CD4-positive, alpha-beta memory T cell (primary cell): ENCODE measurements around the gene SUPT5H. TPM values are rescaled to one million over a fixed set of nuclear protein-coding genes. Genes with fewer than 3 reads are reported as not detected.
A peak's percentile ranks its signal among the peaks of the same experiment; 100 is the strongest.
"Not testable (repeated sequence)": the region's sequence is repeated elsewhere in the genome, so short reads cannot be mapped to it uniquely, and the experiment has no call there.

Experiments used
- CTCF ChIA-PET: fragments of 350-600 bp; sonication (Branson Sonifier 250); formaldehyde crosslinking; loops from one replicate; lab custom pipeline; 2021; ENCODE audit warnings: inconsistent platforms; ENCODE audit not compliant: partially characterized antibody; lab: Charles Lee
- POLR2A ChIA-PET: fragments of 350-600 bp; sonication (Branson Sonifier 250); formaldehyde crosslinking; loops from one replicate; lab custom pipeline; 2021; ENCODE audit not compliant: partially characterized antibody; lab: Charles Lee
- DNase-seq, 5 donors: peaks; one replicate each; pipeline versions ENCODE4 v3.0.0 to v3.0.0-alpha.2; 2020 to 2022; ENCODE audit warnings: mixed read lengths in 1 of 5
- H3K27ac ChIP-seq: one replicate; pipeline ENCODE4 v1.7.0; 2013; ENCODE audit warnings: low read depth, low read length
- H3K27me3 ChIP-seq: 2 replicates; pipeline ENCODE4 v1.7.0; 2013; ENCODE audit warnings: mild to moderate bottlenecking, low read length, moderate library complexity; ENCODE audit not compliant: insufficient read depth
- H3K36me3 ChIP-seq: 2 replicates; pipeline ENCODE4 v1.7.0; 2013; ENCODE audit warnings: mild to moderate bottlenecking, low read length, moderate library complexity; ENCODE audit not compliant: insufficient read depth
- H3K4me1 ChIP-seq: 2 replicates; pipeline ENCODE4 v1.7.0; 2013; ENCODE audit warnings: mild to moderate bottlenecking, low read length, moderate library complexity; ENCODE audit not compliant: insufficient read depth
- H3K4me3 ChIP-seq, 2 donors: one replicate each; pipeline ENCODE4 v1.7.0; 2013; ENCODE audit warnings: low read length in 2 of 2, mild to moderate bottlenecking in 1 of 2
- H3K9me3 ChIP-seq, 2 donors: one replicate each; pipeline ENCODE4 v1.7.0; 2013; ENCODE audit warnings: low read length in 2 of 2, control low read depth in 1 of 2; ENCODE audit not compliant: control insufficient read depth in 1 of 2
- H3K27ac Mint-ChIP-seq, 7 donors: one replicate each; pipeline ENCODE4 v1.8.0; 2020 to 2021; ENCODE audit warnings: mixed read lengths in 7 of 7, mild to moderate bottlenecking in 6 of 7, inconsistent platforms in 3 of 7, moderate library complexity in 3 of 7
- H3K27me3 Mint-ChIP-seq, 2 donors: one replicate each; pipeline ENCODE4 v1.8.0; 2020 to 2021; ENCODE audit warnings: mixed read lengths in 2 of 2
- H3K36me3 Mint-ChIP-seq, 2 donors: one replicate each; pipeline ENCODE4 v1.8.0; 2020 to 2021; ENCODE audit warnings: mixed read lengths in 2 of 2, inconsistent platforms in 1 of 2, mild to moderate bottlenecking in 1 of 2
- H3K4me1 Mint-ChIP-seq, 4 donors: one replicate each; pipeline ENCODE4 v1.8.0; 2020 to 2021; ENCODE audit warnings: mixed read lengths in 4 of 4, mild to moderate bottlenecking in 1 of 4
- H3K4me3 Mint-ChIP-seq, 8 donors: one replicate each; pipeline ENCODE4 v1.8.0; 2020 to 2021; ENCODE audit warnings: mixed read lengths in 8 of 8, mild to moderate bottlenecking in 7 of 8, moderate library complexity in 6 of 8, inconsistent platforms in 3 of 8
- H3K9me3 Mint-ChIP-seq, 8 donors: one replicate each; pipeline ENCODE4 v1.8.0; 2020 to 2021; ENCODE audit warnings: mixed read lengths in 8 of 8, mild to moderate bottlenecking in 5 of 8, inconsistent platforms in 3 of 8, moderate library complexity in 1 of 8
- intact Hi-C: fragments of 100-400 bp; cut with micrococcal nuclease; formaldehyde crosslinking; loops from one replicate; pipeline ENCODE4 v1.15.1; 2023
- polyA plus RNA-seq, 2 donors: library from polyadenylated mRNA; unstranded; fragments of 300-500 nt; fragmentation: Illumina TruSeq; gene quantifications; one replicate each; pipeline ENCODE4 v1.2.3, GENCODE V29; 2021
- total RNA-seq, 2 experiments: library from RNA; stranded (reverse); gene quantifications; one replicate each; pipeline ENCODE4 v1.2.3, GENCODE V29; 2021

SUPT5H gene
- total and polyA plus RNA-seq, 4 experiments from 2014 or later: 47.4 to 236 (median 173) TPM

DNA sequence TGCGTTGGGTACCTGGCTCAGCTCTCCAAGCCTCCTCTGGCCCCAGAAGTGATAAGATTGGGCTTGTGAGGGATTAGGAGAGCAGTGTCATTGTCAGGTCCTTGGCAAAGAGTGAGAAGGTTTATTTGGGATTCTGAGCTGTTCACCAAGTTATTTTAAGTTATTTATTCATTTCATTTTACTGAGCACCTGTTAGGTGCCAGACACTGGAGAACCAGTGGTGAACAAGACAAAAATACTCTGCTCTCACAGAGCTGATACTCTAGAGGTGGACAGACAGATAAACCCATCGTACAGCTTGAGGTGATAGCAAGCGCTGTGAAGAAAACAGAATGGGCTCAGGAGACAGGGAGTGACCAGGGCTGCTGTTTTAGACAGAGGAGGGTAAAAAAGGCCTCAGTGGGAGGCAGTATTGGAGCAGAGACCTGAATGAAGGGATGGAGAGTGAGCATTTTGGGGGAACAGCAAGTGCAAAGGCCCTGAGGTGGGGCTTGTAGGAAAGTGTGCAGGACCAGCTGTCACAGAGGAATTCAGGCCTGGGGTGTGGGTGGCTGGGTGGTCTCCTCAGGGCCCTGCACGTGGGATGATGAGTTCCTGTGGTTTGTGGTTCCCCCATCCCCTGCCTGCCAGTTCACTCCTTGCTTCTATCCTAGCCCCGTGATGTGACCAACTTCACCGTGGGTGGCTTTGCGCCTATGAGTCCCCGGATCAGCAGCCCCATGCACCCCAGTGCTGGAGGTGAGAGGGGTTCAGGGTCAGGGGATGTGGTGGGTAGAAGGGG is 26.6 kb downstream of the SUPT5H start:
- H3K36me3 ChIP-seq: peaks cover 84% of the 10 kb centered on the region
- no peak overlapping the region for H3K4me3 ChIP-seq
- Mint-ChIP-seq H3K27ac (peak overlapping the region in 5 of 7 donors; percentile 48 to 85 (median 57)), H3K9me3 (no peaks in the 10 kb centered on the region), H3K27me3 (no peaks in the 10 kb centered on the region), H3K4me3 (no peak overlapping the region), H3K36me3 (peaks cover 65 to 84% of the 10 kb centered on the region in 2 donors), H3K4me1 (peaks cover 0 to 6% (median 4%) of the 10 kb centered on the region in 4 donors)
- H3K9me3 ChIP-seq: no peaks in the 10 kb centered on the region
- ChIA-PET CTCF (interaction anchor here (0.9 to 1.0 kb wide), 2 partner anchors 10 to 61 kb away, joined by 4 to 5 read pairs; partner anchors contain the start of gene EID2B), POLR2A (interaction anchor here (0.7 to 1.3 kb wide), 4 partner anchors 8 to 38 kb away, joined by 3 read pairs; partner anchors contain the start of genes RPS16 and SUPT5H)
- intact Hi-C loops: no loop called here
- no peaks in the 10 kb centered on the region for H3K27me3 ChIP-seq
- H3K4me1 ChIP-seq: no peaks in the 10 kb centered on the region
- H3K27ac ChIP-seq: no peak overlapping the region
- no peak for DNase-seq

DNA sequence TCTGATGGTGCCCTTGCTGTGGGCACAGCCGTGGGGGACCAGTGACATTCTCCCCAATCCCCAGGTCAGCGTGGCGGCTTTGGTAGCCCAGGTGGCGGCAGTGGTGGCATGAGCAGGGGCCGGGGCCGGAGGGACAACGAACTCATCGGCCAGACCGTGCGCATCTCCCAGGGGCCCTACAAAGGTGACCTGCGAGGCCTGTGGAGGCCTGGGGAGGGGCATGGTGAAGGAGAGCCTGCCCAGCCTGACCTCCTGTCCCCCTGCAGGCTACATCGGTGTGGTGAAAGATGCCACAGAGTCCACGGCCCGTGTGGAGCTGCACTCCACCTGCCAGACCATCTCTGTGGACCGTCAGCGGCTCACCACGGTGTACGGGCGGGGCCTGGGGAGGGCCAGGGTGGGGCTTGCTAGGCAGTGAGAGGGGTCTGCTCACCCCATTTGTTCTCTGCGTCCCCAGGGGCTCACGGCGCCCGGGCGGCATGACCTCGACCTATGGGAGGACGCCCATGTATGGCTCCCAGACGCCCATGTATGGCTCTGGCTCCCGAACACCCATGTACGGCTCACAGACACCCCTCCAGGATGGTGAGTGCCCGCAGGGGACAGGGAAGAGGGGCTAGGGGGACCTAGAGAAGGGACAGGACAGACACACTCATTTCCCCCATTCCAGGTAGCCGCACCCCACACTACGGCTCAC is 27.5 kb downstream of the SUPT5H start:
- no peaks in the 10 kb centered on the region for H3K27me3 Mint-ChIP-seq
- CTCF ChIA-PET: no interaction called here
- Histone ChIP-seq H3K9me3 (no peaks in the 10 kb centered on the region), H3K4me3 (no peak overlapping the region), H3K36me3 (peaks cover 75% of the 10 kb centered on the region), H3K27ac (no peak overlapping the region), H3K27me3 (no peaks in the 10 kb centered on the region), H3K4me1 (no peaks in the 10 kb centered on the region)
- peaks cover 58 to 79% of the 10 kb centered on the region in 2 donors for H3K36me3 Mint-ChIP-seq
- no peak for DNase-seq
- H3K9me3 Mint-ChIP-seq: no peaks in the 10 kb centered on the region
- intact Hi-C loops: no loop called here
- H3K4me1 Mint-ChIP-seq: peaks cover 0 to 6% (median 4%) of the 10 kb centered on the region in 4 donors
- POLR2A ChIA-PET: interaction anchor here (1.3 kb wide), 1 partner anchor 37 kb away, joined by 3 read pairs; the partner anchor contains the start of gene RPS16
- H3K4me3 Mint-ChIP-seq: no peak overlapping the region
- H3K27ac Mint-ChIP-seq: peak overlapping the region in 1 of 7 donors; percentile 60

DNA sequence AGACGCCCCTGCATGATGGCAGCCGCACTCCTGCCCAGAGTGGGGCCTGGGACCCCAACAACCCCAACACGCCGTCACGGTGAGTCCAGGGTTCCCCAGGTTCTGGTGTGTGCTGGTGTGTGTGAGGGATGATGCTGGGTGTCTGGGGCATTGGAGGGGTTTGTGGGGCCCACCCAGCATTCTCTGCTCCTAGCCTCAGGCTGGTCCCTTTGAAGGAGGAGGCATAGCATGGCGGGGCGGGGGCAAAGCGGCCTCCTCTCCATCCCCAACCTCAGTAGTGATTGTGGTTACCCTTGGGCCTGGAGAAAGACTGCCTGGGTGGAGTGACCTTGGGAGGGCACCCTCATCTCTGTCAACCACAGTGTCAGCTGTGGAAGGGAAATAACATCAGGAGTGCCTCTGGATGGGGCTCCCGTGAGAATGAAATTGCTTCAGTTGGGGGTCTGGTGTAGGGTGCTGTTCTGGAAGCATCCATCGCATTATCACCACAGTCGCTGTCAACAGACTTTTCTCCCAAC is 28.1 kb downstream of the SUPT5H start:
- H3K9me3 ChIP-seq: no peaks in the 10 kb centered on the region
- Mint-ChIP-seq H3K4me3 (no peak overlapping the region), H3K4me1 (peaks cover 0 to 6% (median 4%) of the 10 kb centered on the region in 4 donors), H3K27ac (no peak overlapping the region), H3K36me3 (peaks cover 54 to 73% of the 10 kb centered on the region in 2 donors), H3K27me3 (no peaks in the 10 kb centered on the region), H3K9me3 (no peaks in the 10 kb centered on the region)
- H3K27me3 ChIP-seq: no peaks in the 10 kb centered on the region
- peaks cover 69% of the 10 kb centered on the region for H3K36me3 ChIP-seq
- H3K27ac ChIP-seq: no peak overlapping the region
- POLR2A ChIA-PET: interaction anchor here (0.6 to 2.1 kb wide), 4 partner anchors 27 to 59 kb away, joined by 3 to 6 read pairs (median 3); partner anchors contain the start of genes EID2B and RPS16
- intact Hi-C loops: no loop called here
- CTCF ChIA-PET: interaction anchor here (0.6 to 2.7 kb wide), 12 partner anchors 9 to 77 kb away, joined by 3 to 39 read pairs (median 6); partner anchors contain the start of genes EID2B and SUPT5H
- no peaks in the 10 kb centered on the region for H3K4me1 ChIP-seq
- DNase-seq: no peak
- H3K4me3 ChIP-seq: no peak overlapping the region

DNA sequence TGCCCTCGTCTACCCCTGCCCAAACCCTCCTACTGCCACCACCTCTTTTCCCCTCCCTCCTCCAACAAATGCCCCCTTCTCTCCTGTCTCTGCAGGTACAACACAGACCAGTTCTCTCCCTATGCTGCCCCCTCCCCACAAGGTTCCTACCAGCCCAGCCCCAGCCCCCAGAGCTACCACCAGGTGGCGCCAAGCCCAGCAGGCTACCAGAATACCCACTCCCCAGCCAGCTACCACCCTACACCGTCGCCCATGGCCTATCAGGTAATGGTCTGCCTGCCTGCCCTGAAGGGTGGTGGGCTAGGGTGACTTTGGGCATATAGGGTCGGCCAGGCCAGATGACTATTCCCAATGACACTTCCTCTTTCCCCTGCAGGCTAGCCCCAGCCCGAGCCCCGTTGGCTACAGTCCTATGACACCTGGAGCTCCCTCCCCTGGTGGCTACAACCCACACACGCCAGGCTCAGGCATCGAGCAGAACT is 28.8 kb downstream of the SUPT5H start:
- H3K27ac ChIP-seq: no peak overlapping the region
- H3K4me3 ChIP-seq: no peak overlapping the region
- H3K4me3 Mint-ChIP-seq: no peak overlapping the region
- peaks cover 48 to 66% of the 10 kb centered on the region in 2 donors for H3K36me3 Mint-ChIP-seq
- intact Hi-C loops: loop anchor here (1.0 kb wide), 1 partner anchor 58 kb away; the partner anchor contains the start of gene EID2B
- peak overlapping the region in 4 of 7 donors; percentile 46 to 81 (median 56) for H3K27ac Mint-ChIP-seq
- no peaks in the 10 kb centered on the region for H3K27me3 ChIP-seq
- ChIA-PET CTCF (interaction anchor here (0.6 to 2.7 kb wide), 15 partner anchors 9 to 199 kb away, joined by 3 to 39 read pairs (median 5); partner anchors contain the start of genes EID2B and SUPT5H), POLR2A (interaction anchor here (0.6 to 2.1 kb wide), 5 partner anchors 28 to 58 kb away, joined by 3 to 6 read pairs (median 3); partner anchors contain the start of genes EID2B, RPS16 and SUPT5H)
- H3K36me3 ChIP-seq: peaks cover 62% of the 10 kb centered on the region
- no peaks in the 10 kb centered on the region for H3K27me3 Mint-ChIP-seq
- no peaks in the 10 kb centered on the region for H3K9me3 ChIP-seq
- no peaks in the 10 kb centered on the region for H3K9me3 Mint-ChIP-seq
- no peaks in the 10 kb centered on the region for H3K4me1 ChIP-seq
- peak; percentile 64 to 72 (median 70) for DNase-seq
- H3K4me1 Mint-ChIP-seq: peaks cover 0 to 6% (median 4%) of the 10 kb centered on the region in 4 donors

DNA sequence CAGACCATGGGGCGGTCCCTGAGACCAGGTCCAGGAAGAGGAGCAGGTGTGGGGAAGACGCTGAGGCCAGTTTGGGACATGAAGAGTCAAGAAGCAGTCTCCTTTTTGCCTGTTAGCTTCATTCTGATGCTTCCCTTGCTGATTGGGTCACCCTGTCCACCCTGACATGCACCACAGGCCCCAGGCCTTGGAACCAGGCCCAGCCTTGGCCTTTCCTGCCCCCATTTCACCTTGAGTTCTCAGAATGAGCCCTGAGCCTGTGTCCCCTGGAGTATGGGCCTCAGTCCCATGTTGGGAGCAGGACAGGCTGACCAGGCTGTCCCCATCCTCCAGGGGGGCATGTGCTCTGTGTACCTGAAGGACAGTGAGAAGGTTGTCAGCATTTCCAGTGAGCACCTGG is 30.4 kb downstream of the SUPT5H start:
- Mint-ChIP-seq H3K27me3 (no peaks in the 10 kb centered on the region), H3K36me3 (peaks cover 33 to 52% of the 10 kb centered on the region in 2 donors), H3K4me1 (peaks cover 8 to 19% (median 15%) of the 10 kb centered on the region in 4 donors), H3K4me3 (no peak overlapping the region), H3K27ac (peak overlapping the region in 1 of 7 donors; percentile 81), H3K9me3 (no peaks in the 10 kb centered on the region)
- no peaks in the 10 kb centered on the region for H3K9me3 ChIP-seq
- H3K4me1 ChIP-seq: peaks cover 6% of the 10 kb centered on the region
- no peak overlapping the region for H3K27ac ChIP-seq
- intact Hi-C loops: no loop called here
- ChIA-PET CTCF (interaction anchor here (1.1 to 2.7 kb wide), 4 partner anchors 9 to 198 kb away, joined by 3 to 39 read pairs (median 10); partner anchors contain the start of genes EID2B and SUPT5H), POLR2A (interaction anchor here (1.1 to 2.1 kb wide), 2 partner anchors 10 to 40 kb away, joined by 3 to 6 read pairs; partner anchors contain the start of gene RPS16)
- peaks cover 47% of the 10 kb centered on the region for H3K36me3 ChIP-seq
- H3K27me3 ChIP-seq: no peaks in the 10 kb centered on the region
- H3K4me3 ChIP-seq: no peak overlapping the region
- no peak for DNase-seq

DNA sequence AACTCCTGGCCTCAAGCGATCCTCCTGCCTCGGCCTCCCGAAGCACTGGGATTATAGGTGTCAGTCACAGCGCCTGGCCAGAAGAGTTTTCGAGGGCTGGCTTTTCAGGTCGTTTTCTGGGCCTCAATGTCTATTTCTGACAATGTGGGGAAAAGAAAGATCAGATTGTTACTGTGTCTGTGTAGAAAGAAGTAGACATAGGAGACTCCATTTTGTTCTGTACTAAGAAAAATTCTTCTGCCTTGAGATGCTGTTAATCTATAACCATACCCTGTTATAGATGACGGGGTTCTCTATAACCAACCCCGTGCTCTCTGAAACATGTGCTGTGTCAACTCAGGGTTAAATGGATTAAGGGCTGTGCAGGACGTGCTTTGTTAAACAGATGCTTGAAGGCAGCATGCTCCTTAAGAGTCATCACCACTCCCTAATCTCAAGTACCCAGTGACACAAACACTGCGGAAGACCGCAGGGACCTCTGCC is 34.0 kb downstream of the SUPT5H start:
- peaks cover 17% of the 10 kb centered on the region for H3K4me1 ChIP-seq
- DNase-seq, H3K27me3 Mint-ChIP-seq, H3K27ac ChIP-seq, POLR2A ChIA-PET, H3K9me3 Mint-ChIP-seq, CTCF ChIA-PET, H3K4me3 ChIP-seq, intact Hi-C loops, H3K9me3 ChIP-seq, H3K27me3 ChIP-seq: not testable (repeated sequence)
- H3K4me1 Mint-ChIP-seq: peaks cover 15 to 41% (median 25%) of the 10 kb centered on the region in 4 donors
- H3K4me3 Mint-ChIP-seq: peak overlapping the region in 7 of 8 donors; percentile 90 to 96 (median 94)
- H3K36me3 Mint-ChIP-seq: peaks cover 15 to 33% of the 10 kb centered on the region in 2 donors
- H3K36me3 ChIP-seq: peaks cover 12% of the 10 kb centered on the region
- peak overlapping the region in 3 of 7 donors; percentile 92 to 98 (median 96) for H3K27ac Mint-ChIP-seq
